NCI-H2107 treated with DMSO at 0.1 percent for 48 hours (cell line): Measurements from ENCODE around the gene RTN4RL2.

Experiments used
- DNase-seq: peaks from one replicate; lab custom pipeline; 2025; ENCODE audit not compliant: unreplicated experiment; lab: John Stamatoyannopoulos, UW

The RTN4RL2 gene

DNA sequence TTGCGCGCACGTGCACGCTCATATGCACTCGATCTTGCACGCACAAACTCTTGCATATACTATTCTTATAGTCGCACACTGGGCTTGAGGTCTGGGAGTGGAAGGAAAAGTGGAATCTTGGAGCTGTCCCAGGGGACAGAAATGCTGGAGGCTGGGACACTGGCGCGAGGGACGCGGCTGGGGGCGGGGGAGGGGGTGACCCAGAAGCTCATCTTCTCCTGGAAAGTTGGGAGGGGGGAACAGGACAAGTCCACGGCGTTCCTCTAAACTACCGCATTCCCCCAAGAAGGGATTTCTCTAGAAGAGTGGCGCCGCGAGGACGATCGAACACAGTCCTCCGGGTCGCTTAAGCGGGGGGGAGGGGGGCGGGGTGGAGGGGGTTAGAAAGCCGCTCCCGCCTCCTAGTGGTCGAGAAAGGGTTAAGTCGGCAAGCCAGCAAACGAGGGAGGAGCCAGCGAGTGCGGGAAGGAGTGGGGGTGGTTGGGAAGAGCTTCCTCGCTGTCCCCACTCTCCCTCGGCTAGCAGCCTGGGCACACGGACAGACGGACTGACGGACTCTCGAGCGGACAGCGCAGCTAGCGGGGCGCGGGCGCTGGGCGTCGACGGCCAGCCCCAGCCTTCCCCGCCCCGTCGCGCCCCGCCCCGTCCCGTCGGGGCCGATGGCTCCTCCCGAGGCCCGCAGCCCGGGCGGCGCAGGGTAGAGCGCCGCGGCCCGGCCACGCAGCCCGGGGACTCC, at the start of gene RTN4RL2:
Gene RTN4RL2, plus strand, starts transcription at position 507 of the 736 bp plus-strand sequence. CDS start 338 bp downstream, outside the sequence.
- peak; percentile 21 for DNase-seq

DNA sequence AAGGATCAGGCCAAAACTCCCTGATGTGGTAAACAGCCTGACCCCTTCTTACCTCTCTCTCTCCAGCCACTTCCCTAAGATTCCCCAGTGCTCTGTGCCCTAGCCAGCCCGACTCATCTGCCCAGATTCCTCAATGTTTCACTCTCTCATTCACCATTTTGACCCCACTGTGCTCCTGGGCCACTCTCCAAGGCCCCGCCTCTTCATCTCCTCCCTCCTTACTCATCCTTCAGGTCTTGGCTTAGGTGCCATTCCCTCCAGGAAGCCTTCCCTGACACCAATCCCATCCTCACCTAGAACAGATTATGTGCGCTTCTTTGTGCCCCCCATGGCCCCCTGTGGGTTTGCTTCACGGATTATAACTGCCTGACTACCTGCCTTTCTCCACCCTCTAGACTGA, 46.6 kb upstream of the RTN4RL2 start:
- DNase-seq = no peak

DNA sequence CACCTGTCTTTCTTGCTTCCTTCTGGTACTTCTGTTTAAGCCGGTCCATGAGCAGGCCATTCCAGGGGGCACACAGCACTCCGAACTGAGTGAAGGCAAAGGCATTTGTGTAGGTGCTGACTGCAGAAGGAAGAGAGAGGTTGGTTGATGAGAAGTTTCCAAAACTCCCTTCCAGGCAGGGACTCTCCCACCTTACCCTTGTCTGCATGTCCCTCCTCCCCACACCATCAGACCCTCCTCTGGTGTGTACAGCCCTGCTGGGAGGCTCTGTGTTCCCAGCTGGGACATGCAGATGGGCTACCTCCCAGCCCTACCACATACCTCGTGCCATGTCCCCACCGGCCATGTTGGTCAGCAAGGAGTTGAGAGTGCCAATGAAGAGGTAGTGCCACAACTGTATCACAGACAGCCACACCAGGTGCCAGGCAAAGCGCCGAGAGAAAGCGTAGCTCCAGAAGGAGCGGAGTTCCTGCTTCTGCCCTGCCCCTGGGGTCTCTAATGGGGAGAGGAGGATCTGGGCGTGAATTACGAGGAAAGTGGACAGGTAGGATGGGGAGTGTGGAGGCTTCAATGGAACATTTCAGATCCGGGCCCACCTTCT, 45.6 kb upstream of the RTN4RL2 start:
- DNase-seq = no peak

DNA sequence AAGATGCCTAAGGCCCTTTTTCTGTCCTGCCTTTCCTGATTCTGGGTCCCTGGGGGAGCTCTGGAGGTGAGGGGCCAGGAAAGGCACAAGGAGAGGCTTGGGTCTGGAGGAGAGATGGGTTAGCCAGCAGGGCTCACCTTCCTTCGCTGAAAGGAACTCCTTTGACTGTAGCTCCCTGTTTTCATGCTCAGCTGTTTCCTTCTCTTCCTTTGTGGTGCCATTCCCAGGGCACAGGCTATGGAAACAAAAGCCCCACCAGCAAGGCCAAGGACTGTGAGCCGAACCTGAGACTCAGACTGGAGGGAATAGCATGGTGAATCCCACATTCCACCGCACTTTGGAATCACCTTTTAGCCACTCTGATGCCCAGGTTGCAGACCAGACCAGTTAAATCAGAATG, 43.9 kb upstream of the RTN4RL2 start:
- no peak for DNase-seq

DNA sequence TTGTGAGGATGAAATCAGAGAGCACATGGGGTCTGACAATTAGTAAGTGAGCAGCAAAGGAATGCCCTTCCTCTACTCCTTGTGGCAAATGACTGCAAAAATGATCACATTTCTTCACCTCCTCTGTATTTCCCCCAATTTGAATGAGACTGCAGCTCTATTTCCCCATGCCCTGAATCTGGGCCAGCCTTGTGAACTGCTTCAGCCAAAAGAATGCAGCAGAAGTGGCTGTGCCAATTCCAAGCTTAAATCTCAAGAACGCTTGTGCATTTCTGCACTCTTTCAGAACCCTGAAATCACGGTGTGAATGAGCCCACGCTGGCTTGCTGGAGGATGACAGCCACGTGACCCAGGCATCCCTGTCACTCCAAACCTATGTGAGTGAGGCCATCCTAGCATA, 43.3 kb upstream of the RTN4RL2 start:
- DNase-seq = no peak

DNA sequence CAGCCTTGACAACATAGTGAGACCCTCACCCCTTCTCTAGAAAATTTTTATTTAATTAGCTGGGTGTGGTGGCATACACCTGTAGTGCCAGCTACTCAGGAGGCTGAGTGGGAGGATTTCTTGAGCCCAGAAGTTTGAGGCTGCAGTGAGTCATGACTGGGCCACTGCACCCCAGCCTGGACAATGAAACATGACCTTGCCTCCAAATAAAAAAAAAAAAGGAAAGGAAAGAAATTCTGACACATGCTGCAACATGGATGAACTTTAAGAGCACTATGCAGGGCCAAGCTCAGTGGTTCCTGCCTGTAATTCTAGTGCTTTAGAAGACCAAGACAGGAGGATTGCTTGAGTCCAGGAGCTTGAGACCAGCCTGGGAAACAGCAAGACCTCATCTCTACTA, 42.2 kb upstream of the RTN4RL2 start:
- DNase-seq = no peak

DNA sequence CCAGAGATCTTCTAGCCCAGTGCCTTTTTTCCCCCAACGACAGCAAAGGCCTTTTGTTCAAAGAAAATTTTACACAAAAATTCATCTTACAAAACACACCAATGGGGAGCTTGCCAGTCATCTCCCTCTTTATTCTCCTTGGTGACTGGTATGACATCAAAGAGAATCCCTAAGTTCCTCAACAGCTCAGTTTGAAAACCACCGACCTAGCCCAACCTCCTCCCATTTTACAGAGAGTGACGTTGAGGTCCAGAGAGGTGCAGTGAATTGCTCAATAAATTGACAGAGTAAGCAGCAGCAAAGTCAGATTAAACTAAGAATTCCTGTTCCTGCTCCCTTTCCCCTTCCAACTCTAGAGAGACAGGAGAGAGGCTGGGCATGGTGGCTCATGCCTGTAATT, 41.2 kb upstream of the RTN4RL2 start:
- no peak for DNase-seq

DNA sequence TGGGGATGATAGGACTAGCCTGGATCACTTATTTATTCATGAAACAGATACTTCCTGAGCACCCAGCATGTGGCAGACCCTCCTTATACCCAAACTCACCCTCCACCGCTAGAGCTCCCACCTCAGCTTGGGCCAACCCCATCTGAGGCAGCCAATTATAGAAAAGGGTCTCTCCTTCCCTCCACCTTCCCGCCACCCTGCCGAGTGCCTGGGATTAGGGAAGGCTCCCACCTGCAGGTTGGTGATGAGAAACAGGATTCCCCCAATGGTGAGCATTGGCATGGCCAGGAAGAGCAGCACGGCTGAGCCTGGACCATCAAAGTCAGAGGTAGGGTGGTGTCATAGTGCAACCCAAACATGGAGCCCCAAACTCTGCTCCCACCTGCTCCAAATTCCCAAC, 39.3 kb upstream of the RTN4RL2 start:
- DNase-seq = no peak

DNA sequence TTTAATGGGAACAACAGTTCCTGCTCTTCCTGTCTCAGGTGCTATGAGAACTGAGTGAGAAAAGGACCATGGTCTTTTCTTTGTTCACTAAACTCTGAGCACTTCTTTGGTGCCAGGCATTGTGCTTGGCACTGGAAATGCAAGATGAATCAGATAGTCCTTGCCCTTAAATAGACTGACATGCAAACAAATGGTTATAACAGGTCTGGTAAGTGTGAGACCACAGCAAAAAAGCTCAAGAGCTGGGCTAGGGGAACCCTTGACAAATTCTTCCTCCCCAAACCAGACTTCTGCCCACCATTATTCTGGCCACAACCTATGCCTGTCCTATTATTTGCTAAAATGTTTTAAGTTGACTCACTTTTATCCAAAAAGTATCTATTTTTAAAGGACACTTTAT, 38.5 kb upstream of the RTN4RL2 start:
- DNase-seq = no peak

DNA sequence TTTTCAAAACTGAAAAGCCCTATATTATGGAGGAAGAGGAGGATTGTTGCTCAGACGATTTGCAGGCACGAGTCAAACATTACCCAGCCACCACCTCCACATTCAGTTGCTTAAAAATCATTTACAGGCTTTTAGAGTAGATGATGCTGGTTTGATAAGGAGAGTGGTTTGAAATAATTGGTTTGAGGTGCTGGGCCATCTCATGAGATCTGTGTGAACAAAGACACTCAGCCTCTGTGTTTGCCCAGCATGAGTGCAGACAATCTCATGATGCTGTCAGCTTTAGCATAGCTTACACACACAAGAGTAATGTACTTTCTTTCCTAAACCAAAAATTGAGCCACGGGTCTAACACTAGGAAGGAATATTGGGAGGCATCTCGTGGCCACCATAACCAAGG, 37.7 kb upstream of the RTN4RL2 start:
- no peak for DNase-seq

DNA sequence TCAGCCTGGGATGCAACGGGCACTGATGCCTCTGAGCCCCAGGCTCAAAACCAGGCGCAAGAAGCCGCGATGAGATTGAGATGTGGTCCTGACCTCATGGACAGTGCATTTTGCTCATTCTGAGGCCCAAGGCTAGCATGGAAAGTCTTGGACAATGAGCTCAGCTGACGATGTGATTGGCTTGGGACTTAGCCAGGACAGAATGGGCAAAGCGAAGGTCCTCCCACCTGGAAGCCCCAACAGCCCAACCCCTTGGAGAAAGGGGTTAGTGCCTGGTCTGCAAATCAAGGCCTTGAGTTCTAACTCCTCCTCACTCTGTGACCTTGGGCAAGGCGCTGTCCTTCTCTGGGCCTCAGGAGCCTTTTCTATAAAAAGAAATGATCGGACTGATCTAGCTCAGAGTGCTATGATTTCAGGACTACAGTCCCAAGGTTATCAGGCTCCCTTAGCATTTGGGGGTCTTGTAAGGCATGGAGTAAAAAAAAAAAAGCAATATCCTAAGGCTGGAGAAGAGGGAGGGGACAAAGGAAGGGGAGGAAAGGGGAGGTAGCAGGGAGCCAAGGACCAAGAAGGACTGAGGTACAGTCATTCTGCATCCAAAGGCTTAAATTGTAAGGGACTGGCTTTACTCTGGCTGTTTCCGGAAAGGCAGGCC, 36.1 kb upstream of the RTN4RL2 start:
- no peak for DNase-seq

DNA sequence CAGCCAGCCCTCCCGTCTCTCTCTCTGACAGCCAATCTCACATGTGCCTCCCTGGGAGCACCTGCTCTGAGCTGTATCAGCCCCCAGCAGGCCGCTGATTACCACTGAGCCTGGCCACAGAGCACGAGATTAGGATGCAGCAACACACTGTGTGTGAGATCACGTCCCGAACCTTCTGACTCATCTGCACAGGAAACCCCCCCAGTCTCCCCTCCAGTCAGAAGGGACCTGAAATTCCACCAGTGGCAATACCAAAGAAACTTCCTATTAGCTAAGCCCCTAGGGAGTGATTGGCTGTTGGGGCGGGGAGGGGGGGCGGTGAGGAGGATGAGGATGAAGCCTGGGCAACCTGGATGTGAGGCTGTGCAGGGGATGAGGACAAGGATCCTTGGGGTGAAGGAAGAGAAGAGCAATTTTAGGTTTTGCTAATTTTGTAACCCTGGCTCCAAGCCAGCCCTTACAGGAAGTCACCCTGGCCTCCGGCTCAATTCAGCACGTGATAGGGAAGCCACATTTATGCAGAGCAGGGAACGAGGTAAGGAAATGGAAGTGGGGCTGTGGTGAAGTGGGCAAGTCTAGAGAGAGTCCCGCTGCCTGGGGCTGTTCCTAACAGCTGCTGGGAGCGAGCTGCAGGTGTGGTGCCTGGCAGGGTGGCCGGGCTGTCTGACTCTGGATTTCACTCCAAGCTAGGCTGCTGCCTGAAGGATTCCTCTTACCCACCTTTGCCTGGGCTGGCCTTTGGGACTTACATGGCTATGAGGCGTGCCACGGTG, 35.4 kb upstream of the RTN4RL2 start:
- peak; percentile 16 for DNase-seq

DNA sequence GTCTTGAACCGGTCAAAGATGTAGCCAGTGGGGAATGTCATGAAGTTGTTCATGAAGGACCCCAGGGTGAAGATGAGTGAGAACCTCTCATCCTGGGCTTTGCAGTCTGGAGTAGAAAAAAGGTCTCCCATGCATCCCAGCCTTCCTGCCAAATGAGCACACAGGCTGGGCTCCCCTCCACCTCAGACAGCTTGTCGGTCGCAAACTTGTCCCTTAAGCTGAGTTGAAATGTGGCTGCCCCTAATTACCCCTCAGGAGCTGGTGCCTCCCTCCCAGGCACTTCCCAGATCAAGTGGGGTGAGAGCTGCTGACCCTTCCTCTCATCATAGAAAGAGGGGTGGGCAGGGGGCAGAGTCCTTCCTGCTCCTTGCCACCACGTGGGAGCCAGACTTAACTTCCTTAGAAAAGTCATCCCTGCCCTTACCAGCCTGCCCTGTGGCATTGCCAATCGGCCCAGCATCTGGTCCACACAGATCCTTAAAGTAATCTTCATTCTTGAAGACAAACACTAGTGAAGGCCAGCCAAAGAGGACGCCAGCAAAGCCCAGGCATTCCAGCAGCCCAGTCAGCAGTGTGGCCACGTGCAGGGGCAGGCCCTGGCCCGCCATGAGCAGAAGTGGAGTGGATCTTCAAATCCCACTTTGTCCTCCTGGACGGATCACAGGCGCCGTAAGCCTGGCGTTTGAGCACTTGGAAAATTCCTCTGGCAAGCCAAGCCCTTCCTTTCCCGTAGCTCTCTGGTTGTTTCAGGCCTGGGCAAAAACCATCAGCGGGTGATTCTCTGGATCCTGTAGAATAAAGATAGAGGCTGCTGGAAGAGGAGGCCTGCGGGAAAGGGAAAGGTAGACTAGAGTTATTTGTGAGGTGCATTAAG, 34.5 kb upstream of the RTN4RL2 start:
- no peak for DNase-seq

DNA sequence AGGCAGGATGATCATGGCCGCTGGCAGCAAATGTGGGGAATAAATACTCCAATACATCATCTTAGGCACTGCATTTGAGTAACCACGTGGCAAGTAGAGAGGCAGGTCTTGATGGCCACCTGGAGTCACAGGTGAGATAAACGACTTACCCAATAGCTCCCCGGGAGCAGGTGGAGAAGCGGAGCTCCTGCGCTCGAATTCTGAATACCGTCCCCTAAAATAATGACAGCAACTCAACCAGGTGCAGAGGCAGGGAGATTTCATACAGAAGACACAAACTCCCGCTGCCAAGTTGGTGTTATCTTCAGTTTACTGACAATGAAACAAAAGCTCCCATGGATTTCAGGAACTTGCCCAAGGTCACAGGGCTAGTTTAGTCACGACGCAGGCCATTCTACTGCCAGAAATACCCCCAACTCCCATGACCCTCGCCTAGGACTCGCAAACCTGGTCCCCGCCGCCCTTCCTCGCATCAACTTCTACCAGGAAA, 33.8 kb upstream of the RTN4RL2 start:
- no peak for DNase-seq

DNA sequence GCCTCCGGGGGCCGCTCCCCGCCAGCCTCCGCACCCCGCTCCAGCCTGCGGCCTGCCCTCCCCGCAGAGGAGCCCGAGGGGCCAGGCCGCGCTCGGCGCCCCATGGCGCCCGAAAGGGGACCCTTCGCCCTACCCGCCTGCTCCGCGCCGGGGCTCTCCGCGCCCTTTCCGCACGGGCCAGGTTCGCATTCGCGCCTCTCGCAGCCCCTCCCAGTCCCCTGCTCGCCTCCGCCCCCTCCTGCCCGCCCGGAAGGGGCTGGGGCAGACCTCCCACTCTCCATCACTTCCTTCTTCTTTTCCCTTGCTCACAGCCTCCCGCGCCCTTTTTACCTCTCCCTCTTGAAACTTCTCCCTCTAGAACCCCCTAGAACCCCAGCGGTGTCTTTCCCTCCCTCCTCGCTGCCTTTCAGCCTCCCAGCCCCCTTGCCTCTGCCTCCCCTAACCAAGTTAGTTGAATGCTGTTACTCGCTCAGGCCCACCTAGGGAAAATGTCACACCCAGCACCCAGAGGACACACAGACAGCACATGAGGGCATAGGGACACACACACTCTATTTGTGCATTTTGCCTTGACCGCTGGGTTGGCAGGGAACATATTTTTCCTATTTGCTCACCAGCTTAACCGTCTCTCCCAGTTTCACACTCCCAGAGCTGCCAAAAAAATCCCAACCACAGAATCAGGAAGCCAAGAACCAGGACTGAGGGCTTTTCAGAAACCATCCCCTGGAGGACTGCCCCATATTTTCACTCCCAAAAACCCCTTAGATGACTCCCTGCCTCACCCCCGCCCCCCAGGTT, 33.2 kb upstream of the RTN4RL2 start, which contains the start of gene SLC43A3:
Gene SLC43A3, minus strand, starts transcription at position 193 of the 798 bp plus-strand sequence. CDS start 949 bp downstream, outside the sequence.
- DNase-seq = no peak

DNA sequence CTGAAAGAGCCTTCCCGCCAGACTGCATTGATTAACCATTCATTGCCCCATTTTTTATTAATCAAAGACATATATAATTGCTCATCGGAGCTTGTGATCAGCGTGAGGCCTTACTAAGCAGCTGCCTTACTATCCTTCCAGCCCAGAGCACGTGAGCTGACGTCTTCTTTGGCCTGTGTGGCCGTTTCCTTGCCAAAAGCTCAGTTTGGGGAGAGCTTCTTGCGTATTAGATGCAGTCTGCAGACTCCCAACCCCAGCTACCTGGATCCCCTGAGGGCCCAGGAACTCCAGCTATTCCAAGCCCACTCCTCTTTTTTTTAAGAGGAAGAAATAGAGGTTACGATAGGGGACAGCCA, 32.6 kb upstream of the RTN4RL2 start:
- DNase-seq = no peak

DNA sequence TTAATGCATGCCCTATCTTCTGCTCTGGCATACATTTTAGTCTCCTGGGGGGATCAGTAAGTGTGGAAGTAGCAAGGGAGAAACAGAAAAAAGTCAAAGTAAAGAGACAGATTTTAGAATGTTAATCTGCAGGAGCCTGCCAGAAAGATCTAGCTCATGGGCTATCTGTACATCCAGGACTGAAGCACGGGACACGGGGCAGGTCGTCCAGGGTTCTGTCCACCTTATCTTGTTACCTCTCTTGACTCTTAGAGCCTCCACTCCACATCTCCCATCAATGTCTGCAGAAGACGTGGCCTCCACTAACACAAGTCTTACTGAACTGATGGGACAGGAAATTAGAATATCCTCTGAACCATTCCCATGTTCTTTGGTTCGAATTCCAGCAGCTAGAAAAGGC, 31.7 kb upstream of the RTN4RL2 start:
- DNase-seq = no peak

DNA sequence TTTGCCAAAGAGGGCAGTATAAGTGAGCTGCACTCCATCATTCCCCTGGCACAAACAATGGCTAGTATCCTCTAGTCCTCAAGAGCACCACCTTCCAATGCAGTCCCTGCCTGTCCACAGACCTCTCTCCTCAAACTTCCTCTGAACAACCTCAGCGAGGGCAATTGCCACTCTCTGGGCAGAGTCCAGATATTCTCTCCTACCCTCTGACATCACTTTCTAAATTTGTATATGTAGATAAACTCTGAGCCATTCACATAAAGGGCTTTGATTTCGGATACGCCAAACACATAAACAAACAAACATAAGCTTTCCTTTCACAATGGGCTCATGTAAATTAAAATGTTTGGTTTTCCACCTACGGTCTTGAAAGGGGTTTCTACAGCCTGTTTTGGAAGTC, 30.4 kb upstream of the RTN4RL2 start:
- no peak for DNase-seq

DNA sequence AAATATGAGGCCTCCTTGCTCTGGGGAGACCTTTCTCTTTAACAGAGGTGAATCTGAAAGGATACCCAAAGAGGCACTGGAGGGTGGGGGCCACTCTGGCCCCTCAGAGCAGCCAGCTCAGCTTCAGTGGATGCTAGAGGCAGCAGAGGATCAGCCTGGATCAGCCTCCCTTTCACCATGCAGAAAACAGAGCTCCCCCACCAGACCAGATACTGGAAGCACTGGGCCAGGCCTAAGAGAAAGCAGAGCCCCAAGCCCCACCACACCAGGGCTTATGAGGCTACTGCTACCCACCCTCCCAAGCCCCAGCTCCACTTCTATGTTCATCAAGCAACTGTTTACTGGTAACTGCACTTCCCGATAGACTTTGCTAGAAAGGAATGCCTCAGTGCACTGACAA, 29.4 kb upstream of the RTN4RL2 start:
- DNase-seq = no peak

DNA sequence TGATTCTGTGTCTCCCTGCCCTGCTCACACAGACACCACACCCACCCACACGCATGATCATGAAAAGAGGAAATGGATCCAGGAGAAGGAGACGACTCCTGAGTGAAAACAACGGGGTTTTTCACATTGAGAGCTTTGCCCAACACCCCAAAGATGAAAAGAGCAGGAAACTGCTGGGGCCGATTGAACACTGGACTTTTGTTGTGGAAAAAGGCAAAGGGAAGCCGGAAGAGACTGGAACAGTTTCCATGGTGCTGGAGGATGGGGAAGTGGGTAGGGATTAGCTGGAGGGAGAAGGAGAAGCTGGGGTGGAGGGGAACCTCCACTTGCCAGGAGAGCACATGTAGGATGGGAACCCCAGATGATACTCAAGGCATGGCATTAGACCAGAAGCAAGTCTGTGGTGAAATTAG, 28.2 kb upstream of the RTN4RL2 start:
- no peak for DNase-seq
